HG03108 (cell line): ENCODE measurements around the gene HOXA7.
A peak's percentile ranks its signal among the peaks of the same experiment; 100 is the strongest.

Experiments
- ATAC-seq: cut with Tn5 transposase; IDR thresholded peaks from one replicate; pipeline ENCODE4 v1.9.1; 2021; ENCODE audit warnings: moderate library complexity; ENCODE audit not compliant: unreplicated experiment

Gene HOXA7

GRCh38 chr7:27138472-27138871 is 18.0 kb downstream of the HOXA7 start:
- ATAC-seq, result no peak

- ATAC-seq, result no peak
Observed at GRCh38 chr7:27137640-27138315, 18.7 kb downstream of the HOXA7 start.

- peak; percentile 49 for ATAC-seq
Observed at GRCh38 chr7:27134392-27134791, 22.1 kb downstream of the HOXA7 start.

GRCh38 chr7:27133409-27134231 is 22.9 kb downstream of the HOXA7 start:
- ATAC-seq, result no peak

- no peak for ATAC-seq
Observed at GRCh38 chr7:27132978-27133377, 23.5 kb downstream of the HOXA7 start.

GRCh38 chr7:27132214-27132613 is 24.3 kb downstream of the HOXA7 start:
- ATAC-seq, result no peak

GRCh38 chr7:27131390-27131819 is 25.1 kb downstream of the HOXA7 start:
- no peak for ATAC-seq

GRCh38 chr7:27130540-27131389 is 25.7 kb downstream of the HOXA7 start, which contains the start of gene HOXA4:
Gene HOXA4 (minus strand): TSS chr7:27130757. CDS start chr7:27130733, 24 bp downstream.
- no peak for ATAC-seq

- ATAC-seq, result no peak
Observed at GRCh38 chr7:27129729-27130539, 26.5 kb downstream of the HOXA7 start.

- ATAC-seq, result no peak
Observed at GRCh38 chr7:27128776-27129728, 27.4 kb downstream of the HOXA7 start.

GRCh38 chr7:27128034-27128433 is 28.4 kb downstream of the HOXA7 start:
- ATAC-seq, result no peak

- no peak for ATAC-seq
Observed at GRCh38 chr7:27126596-27127327, 29.7 kb downstream of the HOXA7 start.

GRCh38 chr7:27125986-27126394 is 30.5 kb downstream of the HOXA7 start:
- ATAC-seq, result no peak

- no peak for ATAC-seq
Observed at GRCh38 chr7:27124902-27125689, 31.4 kb downstream of the HOXA7 start.

GRCh38 chr7:27124096-27124901 is 32.2 kb downstream of the HOXA7 start:
- ATAC-seq, result no peak

- no peak for ATAC-seq
Observed at GRCh38 chr7:27123477-27124053, 32.9 kb downstream of the HOXA7 start.
